Measurements from ENCODE around the gene MREG.
"Not testable (repeated sequence)": the region's sequence is repeated elsewhere in the genome, so short reads cannot be mapped to it uniquely, and the experiment has no call there.

MREG gene

DNA sequence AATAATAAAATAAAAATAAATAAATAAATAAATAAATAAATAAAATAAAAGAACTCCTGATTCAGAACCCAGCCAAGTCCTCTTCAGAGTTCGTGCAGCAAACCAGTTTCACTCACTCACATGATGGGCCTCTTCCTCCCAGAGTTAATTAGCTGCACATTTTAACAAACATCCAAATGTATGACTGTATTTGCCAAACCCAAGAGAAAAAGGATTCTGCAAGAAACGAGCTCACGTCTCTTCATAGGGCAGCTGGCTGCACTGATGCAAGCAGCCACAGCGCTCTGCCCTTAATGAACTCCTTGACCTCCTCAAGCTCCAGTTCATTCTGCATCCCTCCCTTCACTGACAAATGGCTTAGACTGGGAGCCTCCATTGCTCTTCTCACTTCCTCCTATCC lies 55.1 kb downstream of the MREG start:
- no peak for DNase-seq (ENCODE audit: low read depth)

DNA sequence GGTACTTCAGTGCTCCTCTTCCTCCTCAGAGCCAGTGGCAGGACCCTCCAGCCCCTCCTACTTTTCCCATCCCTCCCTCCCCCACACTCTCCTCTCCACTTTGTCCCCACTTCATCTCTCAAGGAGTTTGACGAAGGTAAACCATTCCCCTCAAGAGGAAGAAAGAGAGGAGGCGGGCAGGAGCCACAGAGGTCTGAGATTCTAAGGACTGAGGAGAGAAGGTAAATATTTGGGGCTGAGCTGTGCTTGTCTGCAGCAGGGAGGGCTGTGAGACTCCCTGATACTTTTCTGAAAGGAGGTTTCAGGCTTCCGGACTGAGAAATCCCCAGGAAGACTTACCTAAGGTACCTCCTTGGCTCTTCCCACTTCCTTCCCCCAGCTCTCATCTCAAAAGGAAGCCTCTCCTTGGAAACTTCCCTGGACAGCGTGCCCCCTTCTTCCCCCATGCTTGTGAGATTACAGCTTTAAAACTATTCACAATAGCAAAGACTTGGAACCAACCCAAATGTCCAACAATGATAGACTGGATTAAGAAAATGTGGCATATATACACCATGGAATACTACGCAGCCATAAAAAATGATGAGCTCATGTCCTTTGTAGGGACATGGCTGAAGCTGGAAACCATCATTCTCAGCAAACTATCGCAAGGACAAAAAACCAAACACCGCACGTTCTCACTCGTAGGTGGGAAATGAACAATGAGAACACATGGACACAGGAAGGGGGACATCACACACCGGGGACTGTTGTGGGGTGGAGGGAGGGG lies 55.8 kb downstream of the MREG start:
- DNase-seq (ENCODE audit: low read depth): not testable (repeated sequence)

DNA sequence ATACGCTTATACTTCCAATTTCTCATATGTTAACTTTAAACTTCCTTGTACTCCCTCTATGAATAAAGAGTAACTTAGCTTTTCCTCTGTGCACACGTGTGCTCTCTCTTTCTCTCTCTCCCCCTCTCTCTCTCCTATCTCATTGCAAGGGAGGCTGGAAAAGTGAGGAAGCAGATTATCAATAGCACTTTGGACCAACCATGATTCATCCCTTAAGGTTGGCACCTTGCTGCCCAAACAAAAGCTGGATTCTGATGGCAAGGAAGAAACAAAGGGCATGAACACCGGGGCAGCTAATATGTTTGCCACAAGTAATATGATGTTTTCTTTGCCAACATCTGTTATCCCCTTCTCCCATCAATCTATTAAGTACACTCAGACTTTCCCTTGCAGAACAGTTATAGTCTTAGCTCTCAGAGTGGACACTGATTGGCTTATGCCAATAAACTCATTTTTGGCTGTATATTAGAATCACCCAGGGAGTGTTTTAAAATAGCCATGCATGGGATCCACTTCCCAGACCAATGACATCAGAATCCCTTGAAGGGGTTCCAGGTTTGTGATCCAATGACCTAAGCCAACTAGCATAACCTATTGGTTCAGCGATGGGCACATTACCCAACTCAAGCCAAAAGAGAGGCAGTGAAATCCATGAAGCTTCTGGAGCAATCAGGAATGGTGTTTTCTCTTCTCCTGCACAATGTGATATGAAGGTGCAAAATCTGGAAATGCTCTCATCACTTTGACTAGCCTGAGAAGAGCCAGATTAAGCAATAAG lies 60.3 kb downstream of the MREG start:
- no peak for DNase-seq (ENCODE audit: low read depth)

DNA sequence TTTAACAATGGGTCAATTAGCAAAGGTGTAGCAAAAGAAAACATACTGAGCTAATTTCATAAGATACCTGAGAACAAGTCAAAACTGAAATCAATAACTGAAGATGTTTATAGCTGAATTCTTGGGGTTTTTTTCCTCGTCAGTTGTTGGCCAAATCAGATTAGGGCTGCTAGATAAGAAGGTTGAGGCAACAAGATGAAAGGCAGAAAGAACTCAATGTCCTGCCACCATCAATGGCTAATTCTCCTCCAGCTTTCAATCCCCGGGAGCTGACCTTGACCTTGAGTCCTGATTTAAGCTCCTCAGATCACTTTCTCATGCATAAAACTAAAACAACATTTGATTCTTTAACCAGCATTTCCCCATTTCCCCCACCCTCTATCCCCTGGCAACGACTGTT lies 61.8 kb downstream of the MREG start:
- no peak for DNase-seq (ENCODE audit: low read depth)

DNA sequence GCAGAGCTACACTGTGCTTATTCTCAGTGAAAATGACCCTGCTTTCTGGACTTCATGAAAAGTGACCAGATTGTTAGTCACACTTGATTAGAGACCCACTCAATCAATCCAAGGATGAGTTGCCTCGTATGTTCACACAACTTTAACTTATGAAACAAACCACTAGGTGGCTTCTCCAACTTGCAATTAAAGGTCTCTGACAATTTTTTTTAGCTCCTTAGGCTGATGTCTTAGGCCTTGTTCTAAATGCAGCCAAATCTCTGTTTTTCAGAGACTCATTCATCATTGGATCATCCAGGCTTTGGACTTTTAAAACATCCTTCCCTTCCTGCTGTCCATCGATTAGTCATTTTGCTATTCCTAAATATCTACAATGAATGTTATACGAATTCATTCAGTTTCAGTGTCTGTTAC lies 63.4 kb downstream of the MREG start:
- no peak for DNase-seq (ENCODE audit: low read depth)

DNA sequence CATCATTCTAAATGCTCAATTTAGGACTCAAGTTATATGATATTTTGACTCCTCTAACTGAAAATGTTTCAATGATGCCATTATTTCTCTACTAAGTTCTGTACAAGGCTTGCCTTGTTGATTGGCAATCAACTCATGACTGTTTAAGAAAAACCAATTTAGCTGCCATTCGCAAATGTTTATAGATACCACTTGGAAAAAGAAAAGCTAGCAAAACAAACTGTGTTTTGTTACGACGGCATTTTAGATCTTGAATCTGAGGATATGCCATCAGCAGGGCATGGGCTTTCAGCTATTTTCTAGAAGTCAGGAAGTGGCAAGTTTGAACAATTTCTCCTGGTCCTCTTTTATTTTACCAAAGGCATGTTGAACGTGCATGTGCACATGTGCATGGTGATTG lies 65.3 kb downstream of the MREG start:
- DNase-seq (ENCODE audit: low read depth): no peak

DNA sequence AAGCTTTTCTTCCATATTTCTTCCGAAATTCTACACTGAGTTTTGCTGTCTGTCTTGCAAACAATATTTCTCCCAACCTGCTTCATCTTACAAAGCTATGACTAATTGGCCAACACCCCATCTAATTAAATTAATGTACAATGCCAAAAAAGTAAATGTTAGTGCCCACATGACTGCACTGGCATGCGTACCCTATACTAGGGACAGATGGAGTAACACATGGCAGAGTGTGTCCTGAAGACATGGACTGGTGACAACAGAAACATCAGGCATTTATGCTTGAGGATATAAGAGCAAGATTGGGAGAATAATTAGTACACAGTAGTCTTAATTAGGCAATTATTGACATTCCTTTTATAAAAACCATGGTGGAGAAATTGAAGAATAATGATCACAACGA lies 66.8 kb downstream of the MREG start:
- no peak for DNase-seq (ENCODE audit: low read depth)

DNA sequence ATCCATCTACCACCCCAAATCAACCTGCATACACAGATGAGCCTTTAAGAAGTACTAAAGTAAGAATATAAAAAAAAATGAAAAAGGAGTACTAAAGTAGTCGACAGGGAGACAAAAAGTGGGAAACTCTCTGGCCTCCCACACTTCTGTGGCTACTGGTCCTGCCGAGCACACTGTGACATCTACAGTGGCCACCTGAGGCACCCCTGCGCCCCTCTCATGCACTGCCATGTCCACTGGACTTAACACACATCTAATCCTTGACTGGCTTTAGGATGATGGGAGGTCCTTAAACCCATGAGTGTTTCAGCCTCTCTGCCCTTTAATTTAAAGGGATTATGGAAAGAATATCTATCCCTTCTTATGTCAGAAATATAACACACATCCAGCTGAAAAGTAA lies 71.2 kb downstream of the MREG start:
- DNase-seq (ENCODE audit: low read depth): no peak

DNA sequence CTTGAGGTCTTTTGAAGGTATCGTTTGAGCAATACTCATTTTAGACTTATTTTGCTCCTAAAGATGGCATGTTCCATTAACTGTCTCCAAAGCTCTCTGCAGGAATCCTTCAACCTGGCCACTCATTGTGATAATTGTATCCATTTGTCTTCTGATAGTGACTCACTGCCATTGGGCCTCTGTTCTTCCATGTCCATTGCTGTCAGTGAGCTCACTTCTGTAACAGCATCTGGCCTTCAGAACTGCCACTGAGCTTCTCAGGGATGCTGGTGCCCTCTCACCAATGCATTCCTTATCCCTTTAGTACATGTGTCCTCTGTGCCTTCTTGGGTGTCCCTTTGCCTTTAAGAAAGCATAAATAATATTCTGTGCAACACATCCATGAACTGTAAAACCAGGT lies 71.6 kb downstream of the MREG start:
- no peak for DNase-seq (ENCODE audit: low read depth)

DNA sequence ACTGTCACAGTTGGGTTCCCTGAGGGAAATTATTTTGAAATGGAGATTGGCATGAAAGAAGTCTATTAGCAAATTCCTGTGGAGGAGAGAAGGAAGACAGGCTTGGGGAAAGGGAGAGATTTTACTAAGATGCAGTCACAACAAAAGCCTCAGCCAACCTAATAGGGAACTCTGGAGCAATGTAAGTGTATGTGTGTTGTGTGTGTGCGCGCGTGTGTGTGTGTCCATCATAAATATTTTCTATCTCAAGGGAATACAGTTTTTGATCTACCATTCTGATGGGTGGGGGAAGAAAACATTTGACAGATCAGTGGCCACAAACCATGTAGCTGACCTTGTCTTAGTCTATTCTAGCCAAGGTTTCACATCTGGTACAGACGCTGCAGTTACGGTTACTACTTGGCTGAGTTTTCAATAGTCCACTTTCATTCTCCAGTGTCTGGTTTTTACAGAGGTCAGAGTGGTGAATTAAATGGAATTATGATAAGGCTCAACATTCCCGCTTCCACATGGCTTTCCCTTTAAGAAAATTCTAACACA lies 72.6 kb downstream of the MREG start:
- no peak for DNase-seq (ENCODE audit: low read depth)

DNA sequence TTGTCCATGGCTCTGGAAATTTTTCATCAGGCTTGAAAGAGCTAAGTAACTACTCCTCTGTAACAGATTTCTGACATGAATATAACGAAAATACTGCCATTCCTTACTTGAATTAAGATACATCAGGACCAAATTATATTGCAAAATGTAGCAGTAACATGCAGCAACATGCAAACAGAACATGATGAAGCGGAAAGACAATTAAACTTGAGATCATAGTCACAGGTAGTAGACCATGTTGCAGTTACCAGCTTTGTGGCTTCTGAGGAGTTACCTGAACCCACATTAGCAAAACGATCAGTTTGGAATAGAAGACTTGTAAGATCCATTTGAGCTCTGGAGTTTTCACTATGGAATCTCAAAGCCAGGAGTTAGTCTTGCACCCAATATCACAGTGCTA lies 76.2 kb downstream of the MREG start:
- DNase-seq (ENCODE audit: low read depth): no peak

DNA sequence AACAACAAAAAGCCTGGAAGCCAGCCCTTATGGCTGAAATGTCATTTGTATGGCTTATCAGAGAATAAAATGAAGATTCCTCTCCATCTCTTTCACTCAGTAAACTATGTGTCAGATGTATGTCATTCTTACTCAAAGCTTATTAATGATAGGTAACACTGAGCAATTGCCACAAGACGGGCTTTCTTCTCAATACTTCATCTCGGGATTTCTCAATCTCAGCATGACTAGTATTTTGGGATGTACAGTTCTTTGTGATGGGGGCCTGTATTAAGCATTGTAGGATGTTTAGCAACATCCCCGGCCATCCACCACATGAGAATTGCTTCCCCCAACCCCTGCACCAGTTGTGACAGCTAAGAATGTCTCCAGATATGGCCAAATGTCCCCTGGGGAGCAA lies 80.2 kb downstream of the MREG start:
- no peak for DNase-seq (ENCODE audit: low read depth)

DNA sequence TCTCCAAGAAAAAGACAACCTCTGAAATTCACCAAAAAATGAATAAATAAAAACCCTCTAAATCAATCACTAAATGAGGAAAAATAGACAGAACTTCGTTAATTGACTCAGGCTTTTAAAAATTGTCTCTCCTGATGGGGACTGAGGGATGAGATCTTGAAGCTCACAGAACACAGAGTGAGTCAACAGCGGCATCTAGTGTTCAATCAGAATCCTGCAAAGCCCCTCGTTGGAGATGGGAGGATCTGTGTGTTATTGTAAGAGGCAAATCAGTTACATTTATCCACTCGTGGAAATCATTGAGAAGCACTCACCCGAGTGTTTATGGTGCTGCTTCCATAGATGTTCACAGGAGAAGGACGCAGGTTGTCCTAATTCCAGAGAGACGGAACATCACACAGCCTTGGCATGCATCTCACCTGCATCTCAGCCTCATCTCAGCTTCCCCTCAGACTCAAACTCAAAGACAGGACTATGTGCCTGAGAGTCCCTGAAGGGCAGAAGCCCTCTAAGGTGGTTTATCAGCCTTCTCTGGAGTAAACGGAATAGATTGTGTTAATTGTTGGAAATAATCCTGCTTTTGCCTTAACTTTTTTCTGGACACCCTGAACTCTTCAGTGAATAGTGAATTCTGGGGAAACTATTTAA lies 82.0 kb downstream of the MREG start:
- peak; percentile 46 for DNase-seq (ENCODE audit: low read depth)

DNA sequence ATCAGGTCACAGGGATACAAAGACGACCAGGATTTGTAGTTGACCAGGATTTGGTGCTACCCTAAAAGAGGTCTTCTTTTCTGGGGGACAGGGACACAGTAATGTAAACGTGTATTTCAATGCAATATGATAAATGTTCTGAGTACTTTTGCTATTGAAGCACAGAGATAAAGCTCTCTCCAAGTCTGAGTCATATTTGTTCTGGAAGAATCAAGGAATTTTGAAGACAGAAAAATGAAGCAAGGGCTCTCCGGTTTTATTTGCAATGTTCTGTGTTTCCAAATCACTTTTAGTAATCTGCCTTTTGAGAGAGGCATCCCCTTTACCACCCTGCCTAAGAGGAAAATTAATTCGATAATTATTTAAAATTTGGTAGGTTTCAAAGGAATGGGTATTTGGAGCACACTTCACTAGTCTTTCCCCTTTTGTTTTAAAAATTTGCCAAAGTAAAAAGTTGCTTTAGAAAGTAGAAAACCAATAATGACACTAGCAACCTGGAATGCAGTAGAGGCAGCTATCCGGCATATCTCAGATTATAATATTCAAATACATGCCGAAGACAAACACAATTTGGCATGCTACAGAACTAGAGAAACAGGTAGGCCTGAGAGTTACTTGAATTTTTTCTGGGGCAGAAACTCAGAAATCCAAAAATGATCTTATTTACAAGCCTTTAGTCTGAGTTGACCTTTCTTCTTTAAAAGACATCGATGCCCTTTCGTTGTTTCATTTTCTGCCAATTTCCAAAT lies 82.7 kb downstream of the MREG start:
- DNase-seq (ENCODE audit: low read depth): no peak

DNA sequence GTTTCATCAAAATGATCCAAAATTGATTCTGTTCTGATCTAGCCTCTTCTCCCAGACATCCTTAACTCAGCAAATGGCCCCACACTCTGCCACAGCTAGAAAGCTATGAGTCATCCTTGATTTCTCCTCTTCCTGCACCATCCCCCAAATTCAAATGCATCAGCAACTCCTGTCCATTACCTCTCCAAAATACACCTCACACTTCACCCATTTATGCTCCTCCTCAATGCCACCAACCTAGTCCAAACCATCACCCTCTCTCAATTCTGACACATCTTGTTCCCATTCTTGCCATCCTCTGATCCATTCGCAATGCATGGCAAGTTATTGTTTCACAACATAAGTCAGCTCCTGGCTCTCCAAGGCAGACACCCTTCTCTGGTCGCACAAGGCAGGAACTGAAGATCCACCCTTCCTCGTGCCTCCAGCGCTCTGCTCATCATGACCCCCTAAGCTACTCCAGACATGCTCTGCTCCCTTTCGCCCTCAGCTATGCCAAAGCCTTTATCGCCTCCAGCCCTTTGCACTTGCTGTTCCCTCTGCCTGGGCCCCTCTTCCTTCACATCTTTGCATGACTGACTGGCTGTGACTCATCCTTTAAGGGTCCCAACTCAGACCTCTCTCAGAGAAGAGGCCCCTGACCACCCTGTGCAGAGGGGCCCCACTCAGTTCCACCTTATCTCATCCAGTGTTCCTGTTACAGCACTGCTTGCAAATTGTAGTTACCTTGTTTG lies 83.6 kb downstream of the MREG start:
- DNase-seq (ENCODE audit: low read depth): no peak

DNA sequence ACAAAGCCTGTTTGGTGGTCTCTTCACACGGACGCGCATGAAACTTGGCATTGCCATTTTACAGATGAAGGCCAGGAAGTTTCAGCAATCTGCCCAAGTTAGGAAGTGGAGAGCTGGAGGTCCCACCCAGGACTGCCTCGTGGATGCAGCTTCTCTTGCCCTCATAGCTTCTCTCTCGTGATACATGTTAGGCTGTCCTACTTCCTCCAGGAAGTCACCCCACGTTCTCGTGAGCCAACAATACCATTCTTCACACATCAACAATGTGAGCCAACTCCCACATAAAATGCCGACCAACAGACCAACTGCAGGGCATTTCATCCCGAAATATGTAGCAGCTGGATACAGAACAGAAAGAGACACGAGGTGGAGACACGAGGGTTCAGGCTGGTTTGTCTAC lies 85.3 kb downstream of the MREG start:
- no peak for DNase-seq (ENCODE audit: low read depth)

DNA sequence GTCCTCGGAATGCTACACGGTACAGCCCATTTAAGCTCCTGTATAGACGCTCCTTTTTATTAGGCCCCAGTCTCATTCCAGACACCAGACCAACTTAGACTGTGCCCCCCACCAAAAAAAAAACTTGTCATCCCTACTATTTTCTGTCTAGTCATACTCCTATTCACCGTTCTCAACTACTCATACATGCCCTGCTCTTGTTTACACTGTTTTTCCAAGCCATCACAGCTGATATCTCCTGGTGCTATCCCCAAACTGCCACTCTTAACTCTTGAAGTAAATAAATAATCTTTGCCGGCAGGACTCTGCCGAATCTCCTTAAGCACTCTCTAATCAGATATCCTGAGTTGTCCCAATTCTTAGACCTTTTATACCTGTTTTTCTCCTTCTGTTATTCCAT lies 86.4 kb downstream of the MREG start:
- DNase-seq (ENCODE audit: low read depth): not testable (repeated sequence)

DNA sequence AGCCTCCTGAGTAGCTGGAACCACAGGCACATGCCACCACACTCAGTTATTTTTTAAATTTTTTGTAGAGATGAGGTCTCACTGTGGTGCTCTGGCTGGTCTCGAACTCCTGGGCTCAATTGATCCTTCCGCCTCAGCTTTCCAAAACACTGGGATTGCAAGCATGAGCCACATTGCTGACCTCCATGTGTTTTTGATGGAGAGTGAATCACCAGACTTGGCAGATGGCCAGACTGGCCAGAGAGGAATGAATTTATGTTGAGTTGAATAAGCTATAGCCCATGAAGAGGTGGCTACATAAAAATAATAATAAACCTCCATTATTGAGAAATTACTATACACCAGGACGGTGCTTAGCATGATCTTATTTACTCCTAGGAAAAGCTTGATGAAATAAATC lies 91.5 kb downstream of the MREG start:
- DNase-seq (ENCODE audit: low read depth): no peak

DNA sequence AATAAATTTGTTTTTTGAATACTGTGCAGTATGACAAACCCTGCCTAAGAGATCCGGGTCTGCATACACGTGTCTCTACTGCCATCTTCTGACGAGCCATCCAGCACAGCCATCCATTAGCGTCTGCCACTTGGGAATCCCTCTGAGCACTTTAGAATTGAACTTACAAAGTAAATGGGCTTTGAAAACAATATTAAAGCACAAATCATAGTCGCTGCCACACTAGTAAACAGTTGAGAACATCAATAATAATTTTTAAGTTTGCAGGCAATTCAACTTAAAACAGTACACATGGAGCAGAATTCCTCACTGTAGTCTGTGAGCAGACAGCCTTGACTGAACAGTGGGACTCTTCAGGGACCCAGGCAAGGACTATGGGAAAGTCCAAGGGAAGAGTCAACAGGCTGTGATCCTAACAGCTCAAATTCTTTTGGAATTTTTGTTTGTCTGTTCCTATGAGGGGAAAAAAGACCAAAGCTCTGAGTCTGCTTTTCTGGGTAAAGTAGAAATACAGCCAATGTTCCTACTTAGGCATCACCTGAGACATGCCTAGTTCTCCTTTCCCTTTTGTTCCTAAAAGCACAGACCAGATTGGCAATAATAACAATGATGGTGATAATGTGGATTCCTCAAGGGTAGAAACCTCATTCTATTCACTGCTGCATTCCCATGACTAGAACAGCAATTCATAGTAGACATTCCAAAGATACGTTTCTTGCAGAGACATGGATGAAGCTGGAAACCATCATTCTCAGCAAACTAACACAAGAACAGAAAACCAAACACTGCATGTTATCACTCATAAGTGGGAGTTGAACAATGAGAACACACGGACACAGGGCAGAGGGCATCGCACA lies 92.9 kb downstream of the MREG start:
- peak; percentile 36 for DNase-seq (ENCODE audit: low read depth)

DNA sequence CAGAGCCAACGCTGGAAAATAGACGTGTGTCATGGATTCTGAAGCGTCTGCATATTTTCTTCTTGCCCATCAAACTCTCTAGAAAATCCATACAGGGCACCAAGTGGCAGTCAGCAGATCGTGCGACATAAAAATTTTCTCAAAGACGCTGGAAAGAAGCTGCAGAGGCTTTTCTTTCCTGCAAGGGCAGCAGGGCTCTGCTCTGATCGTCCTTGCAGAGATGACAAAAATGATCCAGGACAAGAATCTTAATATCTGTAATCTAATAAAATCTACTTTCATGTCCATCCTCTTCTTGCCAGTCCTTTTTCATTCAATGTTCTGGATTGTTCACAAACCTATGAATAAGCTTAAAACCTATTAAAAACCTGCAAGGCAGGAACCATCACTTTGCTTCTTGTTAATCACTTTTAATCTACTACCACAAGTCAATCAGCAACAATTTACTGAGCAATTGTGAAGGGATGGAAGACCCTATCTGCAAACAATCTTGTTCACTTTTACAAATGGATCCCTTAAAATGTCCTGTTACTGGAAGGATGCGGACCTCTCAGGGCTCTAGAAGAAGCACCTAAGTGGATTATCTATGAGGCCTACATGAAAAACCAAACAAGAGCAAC lies 93.6 kb downstream of the MREG start:
- DNase-seq (ENCODE audit: low read depth): no peak

All from activated T-cell treated with anti-CD3 and anti-CD28 coated beads for 24 hours (primary cell).